Kidney (tissue), 14 donors: Measurements from ENCODE around the gene SCRN3. TPM values are rescaled to one million over a fixed set of nuclear protein-coding genes. Genes with fewer than 3 reads are reported as not detected.

ENCODE experiments used
- DNase-seq, 5 donors: peaks; one replicate each; pipeline ENCODE4 v3.0.0-alpha.2; 2013 to 2020
- FAIRE-seq: peaks from 2 replicates; lab custom pipeline; 2012; peaks lifted over from hg19 to GRCh38; lab: Jason Lieb, UNC
- H3K27ac ChIP-seq, 2 donors: one replicate each; pipeline ENCODE4 v1.7.0; 2013; ENCODE audit warnings: low read depth in 2 of 2, low read length in 2 of 2, inconsistent platforms in 1 of 2
- H3K27me3 ChIP-seq: one replicate; pipeline ENCODE4 v1.7.1; 2013; ENCODE audit warnings: low read length, inconsistent platforms; ENCODE audit not compliant: control insufficient read depth, insufficient read depth
- H3K36me3 ChIP-seq, 3 donors: one replicate each; pipeline versions ENCODE4 v1.7.0 to v1.7.1; 2013; ENCODE audit warnings: low read length in 3 of 3, control low read depth in 1 of 3, inconsistent platforms in 1 of 3; ENCODE audit not compliant: insufficient read depth in 3 of 3, control insufficient read depth in 2 of 3
- H3K4me1 ChIP-seq, 3 donors: one replicate each; pipeline versions ENCODE4 v1.7.0 to v1.7.1; 2013; ENCODE audit warnings: low read length in 3 of 3, inconsistent platforms in 1 of 3, low read depth in 1 of 3; ENCODE audit not compliant: control insufficient read depth in 2 of 3, insufficient read depth in 2 of 3
- H3K4me3 ChIP-seq, 3 donors: one replicate each; pipeline versions ENCODE4 v1.7.0 to v1.8.1; 2013; ENCODE audit warnings: low read length in 3 of 3, control low read depth in 1 of 3, inconsistent platforms in 1 of 3
- H3K9ac ChIP-seq, 3 donors: one replicate each; pipeline versions ENCODE4 v1.7.0 to v1.7.1; 2013; ENCODE audit warnings: low read length in 3 of 3, control low read depth in 1 of 3, inconsistent platforms in 1 of 3
- H3K9me3 ChIP-seq, 3 donors: one replicate each; pipeline versions ENCODE4 v1.7.0 to v1.7.1; 2013; ENCODE audit warnings: low read length in 3 of 3, control low read depth in 1 of 3, inconsistent platforms in 1 of 3; ENCODE audit not compliant: control insufficient read depth in 2 of 3, insufficient read depth in 1 of 3
- intact Hi-C: fragments of 100-400 bp; cut with DNase I; formaldehyde crosslinking; loops from one replicate; pipeline ENCODE4 v1.11.1; 2022
- polyA plus RNA-seq: library from polyadenylated mRNA; stranded (reverse); fragments of 350-450 nt; fragmentation: Illumina TruSeq; extraction: RNeasy Lipid Tissue Mini Kit (QIAGEN cat#74804); gene quantifications from one replicate; pipeline ENCODE4 v1.2.3, GENCODE V29; 2014; ENCODE audit warnings: low read depth, low replicate concordance; ENCODE audit not compliant: insufficient read depth
- total RNA-seq: library from RNA; stranded (reverse); fragmentation: NEBNext Ultra II Directional; extraction: Animal tissue kit (Norgen Biotek cat#: 25700); gene quantifications from one replicate; pipeline ENCODE4 v1.2.1, GENCODE V29; 2021
- TF ChIP-seq, protein P1 (sequence below): IDR thresholded peaks from 3 replicates; pipeline ENCODE4 v1.5.1; 2012; ENCODE audit warnings: mild to moderate bottlenecking, moderate library complexity, borderline replicate concordance; ENCODE audit not compliant: insufficient read depth; ENCODE audit errors: extremely low read depth
- donor health status: control.
- donor health status: control.
- donor health status: control.
- donor health status: control.
- donor health status: control.
- donor health status: DM: yes; HTN: yes; CAD: no.
- donor health status: Normal renal cell carcinoma (clear cell type).

Gene SCRN3
- total and polyA plus RNA-seq, 2 donors from 2014 or later, result 13.7 to 29.0 TPM

DNA sequence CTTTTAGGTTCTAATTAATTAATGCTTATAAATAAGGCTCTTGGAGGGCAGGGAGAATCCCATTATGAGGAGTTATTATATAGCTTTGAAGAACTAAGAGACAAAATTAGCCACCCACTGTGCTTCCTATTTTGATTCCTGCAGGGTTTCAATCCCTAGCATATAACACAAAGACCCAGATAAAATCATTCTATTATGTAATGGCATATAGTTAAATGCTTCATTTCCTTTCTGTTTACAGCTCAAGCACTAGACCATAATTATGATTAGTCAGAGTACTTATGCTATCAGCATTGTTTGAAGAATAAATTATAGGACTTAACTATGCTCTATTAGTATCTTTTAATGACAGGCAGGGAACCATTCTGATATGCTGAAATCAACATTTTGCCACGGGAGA is 82.2 kb downstream of the SCRN3 start:
- H3K27me3 ChIP-seq, result no peaks in the 10 kb centered on the region
- H3K4me3 ChIP-seq, result no peak overlapping the region
- no peaks in the 10 kb centered on the region for H3K9me3 ChIP-seq
- peaks cover 0 to 3% (median 0%) of the 10 kb centered on the region in 3 donors for H3K36me3 ChIP-seq
- peaks cover 0 to 4% (median 0%) of the 10 kb centered on the region in 3 donors for H3K4me1 ChIP-seq
- FAIRE-seq (no peak), DNase-seq (no peak)
- H3K27ac ChIP-seq, result no peak overlapping the region
- TF ChIP-seq, protein P1, sequence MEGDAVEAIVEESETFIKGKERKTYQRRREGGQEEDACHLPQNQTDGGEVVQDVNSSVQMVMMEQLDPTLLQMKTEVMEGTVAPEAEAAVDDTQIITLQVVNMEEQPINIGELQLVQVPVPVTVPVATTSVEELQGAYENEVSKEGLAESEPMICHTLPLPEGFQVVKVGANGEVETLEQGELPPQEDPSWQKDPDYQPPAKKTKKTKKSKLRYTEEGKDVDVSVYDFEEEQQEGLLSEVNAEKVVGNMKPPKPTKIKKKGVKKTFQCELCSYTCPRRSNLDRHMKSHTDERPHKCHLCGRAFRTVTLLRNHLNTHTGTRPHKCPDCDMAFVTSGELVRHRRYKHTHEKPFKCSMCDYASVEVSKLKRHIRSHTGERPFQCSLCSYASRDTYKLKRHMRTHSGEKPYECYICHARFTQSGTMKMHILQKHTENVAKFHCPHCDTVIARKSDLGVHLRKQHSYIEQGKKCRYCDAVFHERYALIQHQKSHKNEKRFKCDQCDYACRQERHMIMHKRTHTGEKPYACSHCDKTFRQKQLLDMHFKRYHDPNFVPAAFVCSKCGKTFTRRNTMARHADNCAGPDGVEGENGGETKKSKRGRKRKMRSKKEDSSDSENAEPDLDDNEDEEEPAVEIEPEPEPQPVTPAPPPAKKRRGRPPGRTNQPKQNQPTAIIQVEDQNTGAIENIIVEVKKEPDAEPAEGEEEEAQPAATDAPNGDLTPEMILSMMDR, result no peak
- intact Hi-C loops, result no loop called here
- H3K9ac ChIP-seq, result no peak overlapping the region

Other genes starting within 250 kb of the SCRN3 start
- 64.2 TPM for gene OLA1, start 147.2 kb upstream of the SCRN3 start, total RNA-seq
- gene OLA1, start 147.2 kb upstream of the SCRN3 start, polyA plus RNA-seq, result 90.0 TPM
- gene SP9, start 60.8 kb upstream of the SCRN3 start, total RNA-seq, result not detected
- gene SP9, start 60.8 kb upstream of the SCRN3 start, polyA plus RNA-seq, result not detected
- gene GPR155, start 91.3 kb downstream of the SCRN3 start, total RNA-seq, result 7.6 TPM
- 8.1 TPM for gene GPR155, start 91.3 kb downstream of the SCRN3 start, polyA plus RNA-seq
- gene WIPF1, start 202.1 kb downstream of the SCRN3 start, total RNA-seq, result 55.0 TPM
- 11.7 TPM for gene WIPF1, start 202.1 kb downstream of the SCRN3 start, polyA plus RNA-seq